MM.1S (cell line): ENCODE measurements around the gene ZNF776.

Experiments
- DNase-seq: peaks from one replicate; pipeline ENCODE4 v3.0.0-alpha.2; 2015
- H2AFZ ChIP-seq: fragments of 300-600 bp; sonication (generic); 2 replicates; pipeline ENCODE4 v1.6.0; 2016; ENCODE audit warnings: antibody characterized with exemption, low read length
- H3F3A ChIP-seq: fragments of 300-600 bp; sonication (generic); 2 replicates; pipeline ENCODE4 v1.6.1; 2016; ENCODE audit warnings: mild to moderate bottlenecking, antibody characterized with exemption, low read length, moderate library complexity, mixed read lengths; ENCODE audit not compliant: insufficient read depth
- H3K27ac ChIP-seq: fragments of 300-600 bp; sonication (generic); 2 replicates; pipeline ENCODE4 v1.5.1; 2016; ENCODE audit warnings: mild to moderate bottlenecking, low read length
- H3K27me3 ChIP-seq: fragments of 300-600 bp; sonication (generic); replicated peaks from 2 replicates; pipeline ENCODE4 v1.6.0; 2016; ENCODE audit warnings: low read length; ENCODE audit not compliant: insufficient read depth
- H3K36me3 ChIP-seq: fragments of 300-600 bp; sonication (generic); replicated peaks from 2 replicates; pipeline ENCODE4 v1.6.1; 2016; ENCODE audit warnings: mild to moderate bottlenecking, low read length, mixed read lengths; ENCODE audit not compliant: insufficient read depth
- H3K4me1 ChIP-seq: fragments of 300-600 bp; sonication (generic); 2 replicates; pipeline ENCODE4 v1.6.1; 2016; ENCODE audit warnings: low read length, mixed read lengths
- H3K4me2 ChIP-seq: fragments of 300-600 bp; sonication (generic); 2 replicates; pipeline ENCODE4 v1.6.0; 2016; ENCODE audit warnings: low read depth, low read length
- H3K4me3 ChIP-seq: fragments of 300-600 bp; sonication (generic); 2 replicates; pipeline ENCODE4 v1.5.1; 2016; ENCODE audit warnings: low read length, mixed read lengths
- H3K79me2 ChIP-seq: fragments of 300-600 bp; sonication (generic); 2 replicates; pipeline ENCODE4 v1.6.1; 2016; ENCODE audit warnings: mixed run types, low read length, mixed read lengths
- H3K9ac ChIP-seq: fragments of 300-600 bp; sonication (generic); 2 replicates; pipeline ENCODE4 v1.6.1; 2016; ENCODE audit warnings: low read length, mixed read lengths
- H3K9me2 ChIP-seq: fragments of 300-600 bp; sonication (generic); replicated peaks from 2 replicates; pipeline ENCODE4 v1.6.1; 2016; ENCODE audit warnings: mild to moderate bottlenecking, low read length, mixed read lengths; ENCODE audit not compliant: insufficient read depth
- H3K9me3 ChIP-seq: fragments of 300-600 bp; sonication (generic); replicated peaks from 2 replicates; pipeline ENCODE4 v1.6.1; 2016; ENCODE audit warnings: mild to moderate bottlenecking, low read length, mixed read lengths; ENCODE audit not compliant: insufficient read depth
- H4K20me1 ChIP-seq: fragments of 300-600 bp; sonication (generic); 2 replicates; pipeline ENCODE4 v1.6.1; 2016; ENCODE audit warnings: mild to moderate bottlenecking, low read length, moderate library complexity, mixed read lengths; ENCODE audit not compliant: insufficient read depth
- CTCF ChIP-seq: fragments of 300-600 bp; sonication (generic); IDR thresholded peaks from 2 replicates; pipeline ENCODE4 v1.5.1; 2016; ENCODE audit warnings: antibody characterized with exemption, low read length, mixed read lengths
- EZH2 ChIP-seq: fragments of 300-600 bp; sonication (generic); optimal IDR thresholded peaks from 2 replicates; pipeline ENCODE3; 2017; ENCODE audit warnings: low read depth, mild to moderate bottlenecking, antibody characterized with exemption, low read length, mixed read lengths
- EZH2phosphoT487 ChIP-seq: fragments of 300-600 bp; sonication (generic); IDR thresholded peaks from 2 replicates; pipeline ENCODE4 v1.6.1; 2018; ENCODE audit warnings: antibody characterized with exemption, low read length

The ZNF776 gene

GRCh38 chr19:57807541-57807940 is 60.9 kb downstream of the ZNF776 start:
- TF ChIP-seq CTCF (no peak), EZH2phosphoT487 (no peak), EZH2 (no peak)
- no peaks in the 10 kb centered on the region for H3K4me1 ChIP-seq
- H3K4me2 ChIP-seq = no peak overlapping the region
- no peak overlapping the region for H3K27ac ChIP-seq
- H3F3A ChIP-seq = no peaks in the 10 kb centered on the region
- H3K9me2 ChIP-seq = no peaks in the 10 kb centered on the region
- H3K27me3 ChIP-seq = no peaks in the 10 kb centered on the region
- H3K79me2 ChIP-seq = 0 out of 2 replicates have a peak, but pooled peaks cover 4% of the 10 kb centered on the region
- no peak overlapping the region for H3K4me3 ChIP-seq
- 0 out of 2 replicates have a peak, but pooled peaks cover 4% of the 10 kb centered on the region for H3K36me3 ChIP-seq
- no peak overlapping the region for H3K9ac ChIP-seq
- H3K9me3 ChIP-seq = no peaks in the 10 kb centered on the region
- H2AFZ ChIP-seq = no peak overlapping the region
- DNase-seq = no peak
- no peaks in the 10 kb centered on the region for H4K20me1 ChIP-seq
